HG03469 (cell line): ENCODE results near the gene UPK1B.

Experiments used
- ATAC-seq: cut with Tn5 transposase; IDR thresholded peaks from one replicate; pipeline ENCODE4 v1.9.1; 2021; ENCODE audit warnings: mild to moderate bottlenecking, moderate library complexity, moderate number of reproducible peaks; ENCODE audit not compliant: unreplicated experiment

The UPK1B gene

DNA sequence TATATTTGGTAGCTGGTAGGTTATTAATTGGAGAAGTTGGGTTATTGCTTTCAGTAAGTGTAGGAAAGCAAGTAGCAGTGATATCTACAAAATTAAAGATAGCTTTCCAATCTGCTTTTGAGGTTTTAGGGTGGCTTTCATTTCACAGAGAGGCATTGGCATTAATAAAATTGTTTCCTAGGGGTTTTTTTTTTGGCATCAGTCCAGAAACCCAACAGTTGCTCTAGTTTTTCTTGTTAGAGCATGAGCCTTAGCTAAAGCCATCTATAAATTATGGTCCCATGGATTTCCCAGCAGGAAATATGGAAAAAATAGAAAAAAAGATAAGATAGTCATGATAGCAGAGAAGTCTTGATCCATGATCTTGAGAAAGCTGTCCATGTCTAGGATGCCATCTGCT lies 70.3 kb downstream of the UPK1B start:
- ATAC-seq = no peak

DNA sequence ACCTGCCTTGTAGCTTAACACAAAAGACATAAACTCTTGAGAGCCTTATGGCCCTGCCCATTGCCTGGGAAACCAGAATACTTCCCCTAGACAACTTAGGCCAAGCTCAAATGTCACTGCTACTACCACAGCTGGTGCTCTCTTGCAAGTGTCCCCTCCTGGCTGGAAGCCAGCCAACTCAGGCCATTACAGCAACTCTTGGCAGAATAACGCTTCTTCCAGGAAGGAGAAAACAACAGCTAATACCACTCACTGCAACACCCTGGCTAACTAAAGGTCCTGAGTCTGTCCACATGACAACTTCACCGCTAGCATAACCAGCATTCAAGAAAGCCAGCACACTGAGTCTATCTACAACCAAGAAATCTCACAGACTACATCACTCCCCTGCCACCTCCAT lies 72.4 kb downstream of the UPK1B start:
- no peak for ATAC-seq
